AG09309 (cell line): ENCODE data around the gene SF3B2.
"Not testable (repeated sequence)": the region's sequence is repeated elsewhere in the genome, so short reads cannot be mapped to it uniquely, and the experiment has no call there.

ENCODE experiments used
- DNase-seq: peaks from one replicate; pipeline ENCODE4 v3.0.0-alpha.2; 2010; ENCODE audit warnings: low read depth
- H3K4me3 ChIP-seq: 2 replicates; pipeline ENCODE4 v1.5.1; 2011; ENCODE audit warnings: mild to moderate bottlenecking, low read depth, low read length, moderate library complexity; ENCODE audit not compliant: control insufficient read depth
- TF ChIP-seq, protein P1 (sequence below): IDR thresholded peaks from 2 replicates; pipeline ENCODE4 v1.5.1; 2011; ENCODE audit warnings: mild to moderate bottlenecking, low read depth, low read length, inconsistent platforms; ENCODE audit not compliant: insufficient read depth, control insufficient read depth; ENCODE audit errors: missing control alignments

Gene SF3B2

DNA sequence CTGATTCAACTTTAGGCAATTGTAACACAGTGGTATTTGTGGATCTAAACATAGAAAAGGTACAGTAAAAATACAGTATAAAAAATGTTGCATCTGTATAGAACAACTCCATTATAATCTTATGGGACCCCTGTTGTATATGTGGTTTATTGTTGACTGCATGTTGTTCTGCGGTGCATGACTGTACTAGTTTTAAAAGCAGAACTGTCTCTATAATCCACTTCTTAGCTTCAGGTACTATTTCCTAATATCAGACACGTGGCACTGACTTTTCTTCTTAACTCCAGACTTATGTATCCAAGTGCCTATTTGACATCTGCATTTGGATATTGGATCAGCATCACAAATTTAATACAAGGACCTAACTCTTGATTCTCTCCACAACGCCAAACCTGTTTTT, 59.0 kb downstream of the SF3B2 start:
- H3K4me3 ChIP-seq = no peak overlapping the region
- DNase-seq = no peak
- TF ChIP-seq, protein P1, sequence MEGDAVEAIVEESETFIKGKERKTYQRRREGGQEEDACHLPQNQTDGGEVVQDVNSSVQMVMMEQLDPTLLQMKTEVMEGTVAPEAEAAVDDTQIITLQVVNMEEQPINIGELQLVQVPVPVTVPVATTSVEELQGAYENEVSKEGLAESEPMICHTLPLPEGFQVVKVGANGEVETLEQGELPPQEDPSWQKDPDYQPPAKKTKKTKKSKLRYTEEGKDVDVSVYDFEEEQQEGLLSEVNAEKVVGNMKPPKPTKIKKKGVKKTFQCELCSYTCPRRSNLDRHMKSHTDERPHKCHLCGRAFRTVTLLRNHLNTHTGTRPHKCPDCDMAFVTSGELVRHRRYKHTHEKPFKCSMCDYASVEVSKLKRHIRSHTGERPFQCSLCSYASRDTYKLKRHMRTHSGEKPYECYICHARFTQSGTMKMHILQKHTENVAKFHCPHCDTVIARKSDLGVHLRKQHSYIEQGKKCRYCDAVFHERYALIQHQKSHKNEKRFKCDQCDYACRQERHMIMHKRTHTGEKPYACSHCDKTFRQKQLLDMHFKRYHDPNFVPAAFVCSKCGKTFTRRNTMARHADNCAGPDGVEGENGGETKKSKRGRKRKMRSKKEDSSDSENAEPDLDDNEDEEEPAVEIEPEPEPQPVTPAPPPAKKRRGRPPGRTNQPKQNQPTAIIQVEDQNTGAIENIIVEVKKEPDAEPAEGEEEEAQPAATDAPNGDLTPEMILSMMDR = no peak

DNA sequence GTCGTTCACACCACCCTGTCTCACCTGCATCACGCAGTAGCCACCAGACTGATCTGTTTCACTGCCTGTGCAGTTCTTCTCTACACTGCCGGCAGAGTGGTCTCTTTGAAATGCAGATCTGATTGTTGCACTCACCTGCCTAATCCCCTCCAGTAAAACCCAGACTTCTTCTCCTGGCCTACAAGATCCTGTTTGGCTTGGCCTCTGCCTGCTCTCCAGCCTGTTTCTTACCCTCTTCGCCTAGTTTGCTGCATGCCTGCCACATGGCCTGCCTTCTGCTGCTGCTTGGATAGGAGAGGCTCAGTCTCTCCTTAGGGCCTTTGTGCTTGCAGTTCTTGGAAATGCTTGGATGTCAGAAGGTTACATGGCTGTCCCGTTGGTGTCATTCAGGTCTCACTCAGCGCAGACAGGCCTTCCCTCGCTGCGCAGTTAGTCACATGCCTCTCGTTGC, 59.9 kb downstream of the SF3B2 start:
- no peak for DNase-seq
- TF ChIP-seq, protein P1 = no peak
- H3K4me3 ChIP-seq = no peak overlapping the region

DNA sequence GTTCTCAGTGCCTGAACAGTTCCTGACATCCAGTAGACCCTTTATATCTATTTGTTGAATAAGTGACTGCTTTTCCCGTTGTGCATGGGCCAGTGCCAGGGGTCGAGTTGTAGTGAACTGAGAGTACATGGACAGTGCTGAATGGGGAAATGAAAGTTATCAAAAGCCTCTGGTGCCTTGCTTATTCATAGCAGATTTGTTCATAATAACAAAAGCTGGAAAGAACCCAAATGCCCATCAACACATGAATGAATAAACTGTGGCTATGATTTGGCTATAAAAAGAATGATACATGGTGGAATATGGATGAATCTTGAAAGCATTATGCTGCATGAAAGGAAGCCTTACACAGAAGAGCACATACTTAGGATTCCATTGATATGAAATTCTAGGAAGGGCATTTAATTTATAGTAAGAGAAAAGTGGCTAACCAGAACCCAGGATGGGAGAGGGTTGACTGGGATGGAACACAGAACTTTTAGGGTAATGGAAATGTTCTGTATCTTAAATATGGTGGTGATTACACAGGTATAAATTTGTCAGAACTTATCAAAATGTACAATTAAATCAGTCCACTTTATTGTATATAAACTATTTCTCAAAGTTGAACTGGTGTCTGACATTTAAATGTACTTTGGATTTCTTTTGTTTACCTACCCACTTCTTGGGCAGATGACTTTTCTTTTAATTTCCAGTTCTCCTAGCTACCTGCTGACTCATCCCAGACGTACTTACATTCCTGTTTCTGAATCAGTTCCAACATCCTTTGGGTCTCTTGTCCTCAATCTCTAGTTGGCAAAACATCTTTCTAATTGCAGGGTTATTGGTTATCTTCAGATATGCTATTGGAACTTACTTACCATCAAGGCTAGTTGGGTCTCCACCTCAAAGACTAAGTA, 60.7 kb downstream of the SF3B2 start:
- DNase-seq = peak; percentile 66
- TF ChIP-seq, protein P1 = no peak
- no peak overlapping the region for H3K4me3 ChIP-seq

DNA sequence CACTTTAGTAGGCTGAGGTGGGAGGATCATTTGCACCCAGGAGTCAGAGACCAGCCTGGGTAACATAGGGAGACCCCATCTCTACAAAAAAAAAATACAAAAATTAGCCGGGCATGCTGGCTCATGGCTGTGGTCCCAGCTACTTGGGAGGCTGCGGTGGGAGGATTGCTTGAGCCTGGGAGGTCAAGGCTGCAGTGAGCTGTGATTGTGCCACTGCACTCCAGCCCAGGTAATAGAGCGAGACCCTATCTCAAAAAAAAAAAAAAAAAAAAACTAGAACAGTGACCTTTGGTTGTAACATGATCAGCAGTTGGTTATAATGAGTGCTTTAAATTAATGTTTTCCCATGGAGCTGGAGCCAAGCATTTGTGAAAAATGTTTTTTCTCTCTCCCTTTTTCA, 62.8 kb downstream of the SF3B2 start:
- not testable (repeated sequence) for H3K4me3 ChIP-seq

DNA sequence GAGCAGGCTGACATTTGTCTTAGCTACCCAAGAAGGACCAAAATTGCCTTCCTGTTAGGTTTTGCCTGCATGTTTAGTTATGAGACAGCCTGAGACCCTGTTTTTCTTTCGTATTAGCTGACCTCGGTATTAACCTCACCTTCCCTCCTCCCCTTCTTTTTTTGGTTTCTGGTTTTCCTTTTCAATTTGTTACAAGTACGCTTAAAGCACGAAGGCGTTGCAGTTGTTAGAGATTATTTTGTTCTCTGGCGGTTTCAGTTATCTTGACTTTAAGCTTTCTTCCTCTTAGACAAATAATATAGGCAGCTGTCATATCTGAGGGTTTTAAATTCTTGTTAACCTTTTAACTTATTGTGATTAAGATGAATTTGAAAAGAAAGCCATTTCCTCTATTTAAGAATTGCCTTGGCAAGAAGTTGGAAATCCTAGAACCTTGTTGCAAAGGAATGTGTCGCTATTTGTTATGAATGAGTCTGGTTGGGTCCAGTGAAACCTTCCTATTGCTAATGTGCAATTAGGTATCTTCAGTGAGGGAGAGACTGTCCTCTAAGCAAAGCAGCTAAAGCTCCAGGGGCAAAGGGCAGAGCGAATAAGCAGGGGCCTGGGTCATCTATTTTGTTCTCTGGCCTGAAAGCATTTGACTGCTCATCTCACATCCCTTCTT, 63.6 kb downstream of the SF3B2 start:
- DNase-seq = no peak
- no peak overlapping the region for H3K4me3 ChIP-seq
- TF ChIP-seq, protein P1 = no peak

More for the DNA sequence above, 62.8 kb downstream of the SF3B2 start:
- not testable (repeated sequence) for DNase-seq

DNA sequence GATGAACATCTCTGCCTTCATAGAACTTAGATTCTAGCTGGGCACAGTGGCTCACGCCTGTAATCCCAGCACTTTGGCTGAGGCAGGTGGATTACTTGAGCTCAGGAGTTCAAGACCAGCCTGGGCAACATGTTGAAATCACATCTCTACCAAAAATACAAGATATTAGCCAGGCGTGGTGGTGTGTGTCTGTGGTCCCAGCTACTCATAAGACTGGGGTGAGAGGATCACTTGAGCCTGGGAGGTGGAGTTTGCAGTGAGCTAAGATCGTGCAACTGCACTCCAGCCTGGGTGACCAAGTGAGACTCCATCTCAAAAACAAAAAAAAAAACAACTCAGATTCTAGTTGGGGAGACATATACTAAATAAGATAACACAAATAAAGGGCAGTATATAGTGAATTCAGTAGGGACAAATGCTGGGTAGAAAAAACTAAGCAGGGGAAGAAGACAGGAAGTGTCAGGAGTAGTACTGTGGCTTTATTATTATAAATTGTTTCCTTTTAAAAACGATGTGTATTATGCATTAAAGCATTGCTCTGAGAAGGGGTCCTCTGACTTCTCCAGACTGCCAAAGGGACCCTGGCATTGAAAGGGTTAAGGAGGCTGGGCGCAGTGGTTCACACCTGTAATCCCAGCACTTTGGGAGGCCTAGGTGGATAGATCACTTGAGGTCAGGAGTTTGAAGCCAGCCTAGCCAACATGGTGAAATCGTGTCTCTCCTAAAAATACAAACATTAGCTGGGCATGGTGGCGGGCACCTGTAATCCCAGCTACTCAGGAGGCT, 64.6 kb downstream of the SF3B2 start:
- no peak overlapping the region for H3K4me3 ChIP-seq
- DNase-seq = no peak
- TF ChIP-seq, protein P1 = no peak
